ENCODE results near the gene RIT2.

- no peak for TF ChIP-seq CTCF (IDR thresholded peaks at IDR 0.05)
- no peak for TF ChIP-seq EZH2phosphoT487 (IDR thresholded peaks at IDR 0.05)
- no peak for TF ChIP-seq EZH2 (IDR thresholded peaks at IDR 0.05)
Observed at GRCh38 chr18:42780171-42780570, 335.3 kb downstream of the RIT2 start.
